Stimulated activated CD4-positive, alpha-beta T cell treated with anti-CD3 and anti-CD28 coated beads, Interleukin-2, amount 100 ng/mL, for 4 hours (primary cell): ENCODE data around the gene NKAIN2.

ENCODE experiments used
- DNase-seq: peaks from one replicate; pipeline ENCODE4 v3.0.0-alpha.2; 2020; ENCODE audit warnings: low read depth

NKAIN2 gene

GRCh38 chr6:124029567-124029966 is 225.9 kb downstream of the NKAIN2 start:
- DNase-seq: no peak

GRCh38 chr6:124033501-124033900 is 229.8 kb downstream of the NKAIN2 start:
- no peak for DNase-seq

GRCh38 chr6:124036384-124036783 is 232.7 kb downstream of the NKAIN2 start:
- no peak for DNase-seq

GRCh38 chr6:124040655-124041054 is 237.0 kb downstream of the NKAIN2 start:
- DNase-seq: no peak

GRCh38 chr6:124052120-124052519 is 248.5 kb downstream of the NKAIN2 start:
- no peak for DNase-seq

- DNase-seq: no peak
Observed at GRCh38 chr6:124053315-124053714, 249.7 kb downstream of the NKAIN2 start.

GRCh38 chr6:124054034-124054433 is 250.4 kb downstream of the NKAIN2 start:
- no peak for DNase-seq

- DNase-seq: no peak
Observed at GRCh38 chr6:124055395-124055794, 251.7 kb downstream of the NKAIN2 start.

GRCh38 chr6:124055963-124056362 is 252.3 kb downstream of the NKAIN2 start:
- no peak for DNase-seq

GRCh38 chr6:124056407-124057334 is 253.0 kb downstream of the NKAIN2 start:
- DNase-seq: no peak

- no peak for DNase-seq
Observed at GRCh38 chr6:124057461-124057860, 253.8 kb downstream of the NKAIN2 start.

- no peak for DNase-seq
Observed at GRCh38 chr6:124064317-124065113, 260.9 kb downstream of the NKAIN2 start.

- DNase-seq: no peak
Observed at GRCh38 chr6:124066269-124066668, 262.6 kb downstream of the NKAIN2 start.

GRCh38 chr6:124066946-124067552 is 263.4 kb downstream of the NKAIN2 start:
- no peak for DNase-seq

GRCh38 chr6:124069230-124069950 is 265.7 kb downstream of the NKAIN2 start:
- DNase-seq: no peak

- DNase-seq: no peak
Observed at GRCh38 chr6:124073021-124073420, 269.4 kb downstream of the NKAIN2 start.

- DNase-seq: no peak
Observed at GRCh38 chr6:124073820-124074587, 270.3 kb downstream of the NKAIN2 start.

GRCh38 chr6:124074606-124075005 is 270.9 kb downstream of the NKAIN2 start:
- DNase-seq: no peak

- no peak for DNase-seq
Observed at GRCh38 chr6:124076336-124077048, 272.8 kb downstream of the NKAIN2 start.

GRCh38 chr6:124078169-124078568 is 274.5 kb downstream of the NKAIN2 start:
- DNase-seq: no peak
